ENCODE data around the gene ZMPSTE24.

ZMPSTE24 gene

GRCh38 chr1:40315239-40315794 lies 57.3 kb downstream of the ZMPSTE24 start:
- peaks cover 42 to 46% of the 10 kb centered on the region in 2 experiments for H3K4me1 ChIP-seq (ENCODE audit: control insufficient read depth in 1 of 2, insufficient read depth in 1 of 2, low read depth in 1 of 2, low read length in 1 of 2)

GRCh38 chr1:40315795-40316594 lies 58.0 kb downstream of the ZMPSTE24 start:
- Histone ChIP-seq H3K27ac (peak overlapping the region; percentile 17), H3K4me1 (ENCODE audit: control insufficient read depth in 1 of 2, insufficient read depth in 1 of 2, low read depth in 1 of 2, low read length in 1 of 2) (peaks cover 42 to 46% of the 10 kb centered on the region in 2 experiments), H3K27me3 (peaks cover 54% of the 10 kb centered on the region), H3K9me3 (no peaks in the 10 kb centered on the region), H3K4me3 (ENCODE audit: low read depth in 1 of 2, low read length in 1 of 2) (peak overlapping the region; percentile 73 to 90), H3K36me3 (no peaks in the 10 kb centered on the region)
- TF ChIP-seq CTCF (IDR thresholded peaks at IDR 0.05), result no peak

More at GRCh38 chr1:40315239-40315794, 57.3 kb downstream of the ZMPSTE24 start:
- Histone ChIP-seq H3K9me3 (no peaks in the 10 kb centered on the region), H3K36me3 (no peaks in the 10 kb centered on the region), H3K27me3 (peaks cover 50% of the 10 kb centered on the region), H3K27ac (peak overlapping the region; percentile 17), H3K4me3 (ENCODE audit: low read depth in 1 of 2, low read length in 1 of 2) (peak overlapping the region; percentile 73 to 90)
- peak; percentile 98 for TF ChIP-seq CTCF (IDR thresholded peaks at IDR 0.05)

GRCh38 chr1:40316595-40317393 lies 58.8 kb downstream of the ZMPSTE24 start, which contains the start of gene COL9A2:
Gene COL9A2 (minus strand): TSS chr1:40317286. CDS start chr1:40317197, 89 bp downstream.
- H3K27ac ChIP-seq, result no peak within 1 kb of the TSS
- H3K4me1 ChIP-seq (ENCODE audit: control insufficient read depth in 1 of 2, insufficient read depth in 1 of 2, low read depth in 1 of 2, low read length in 1 of 2), result peaks cover 41 to 42% of the 10 kb centered on the region in 2 experiments
- H3K4me3 ChIP-seq (ENCODE audit: low read depth in 1 of 2, low read length in 1 of 2), result peak within 1 kb of the TSS; percentile 73 to 90
- H3K9me3 ChIP-seq, result no peaks in the 10 kb centered on the region
- H3K36me3 ChIP-seq, result no peaks in the 10 kb centered on the region
- peaks cover 54% of the 10 kb centered on the region for H3K27me3 ChIP-seq
- TF ChIP-seq CTCF (IDR thresholded peaks at IDR 0.05), result no peak

- no peak for TF ChIP-seq CTCF (IDR thresholded peaks at IDR 0.05)
Observed at GRCh38 chr1:40317394-40318074, 59.5 kb downstream of the ZMPSTE24 start.

GRCh38 chr1:40318476-40318875 lies 60.4 kb downstream of the ZMPSTE24 start:
- Histone ChIP-seq H3K27me3 (peaks cover 54% of the 10 kb centered on the region), H3K27ac (no peak overlapping the region), H3K4me3 (ENCODE audit: low read depth in 1 of 2, low read length in 1 of 2) (no peak overlapping the region), H3K4me1 (ENCODE audit: control insufficient read depth in 1 of 2, insufficient read depth in 1 of 2, low read depth in 1 of 2, low read length in 1 of 2) (peaks cover 28% of the 10 kb centered on the region in 2 experiments), H3K36me3 (no peaks in the 10 kb centered on the region), H3K9me3 (no peaks in the 10 kb centered on the region)
- TF ChIP-seq CTCF (IDR thresholded peaks at IDR 0.05), result no peak

More at GRCh38 chr1:40317394-40318074, 59.5 kb downstream of the ZMPSTE24 start:
- Histone ChIP-seq H3K27me3 (peaks cover 54% of the 10 kb centered on the region), H3K4me3 (ENCODE audit: low read depth in 1 of 2, low read length in 1 of 2) (peak overlapping the region in 1 of 2 experiments; percentile 90), H3K36me3 (no peaks in the 10 kb centered on the region), H3K4me1 (ENCODE audit: control insufficient read depth in 1 of 2, insufficient read depth in 1 of 2, low read depth in 1 of 2, low read length in 1 of 2) (peaks cover 34 to 35% of the 10 kb centered on the region in 2 experiments), H3K9me3 (no peaks in the 10 kb centered on the region), H3K27ac (no peak overlapping the region)

All from neutrophil (primary cell).